Measurements from ENCODE around the gene ZNF627.

Gene ZNF627

DNA sequence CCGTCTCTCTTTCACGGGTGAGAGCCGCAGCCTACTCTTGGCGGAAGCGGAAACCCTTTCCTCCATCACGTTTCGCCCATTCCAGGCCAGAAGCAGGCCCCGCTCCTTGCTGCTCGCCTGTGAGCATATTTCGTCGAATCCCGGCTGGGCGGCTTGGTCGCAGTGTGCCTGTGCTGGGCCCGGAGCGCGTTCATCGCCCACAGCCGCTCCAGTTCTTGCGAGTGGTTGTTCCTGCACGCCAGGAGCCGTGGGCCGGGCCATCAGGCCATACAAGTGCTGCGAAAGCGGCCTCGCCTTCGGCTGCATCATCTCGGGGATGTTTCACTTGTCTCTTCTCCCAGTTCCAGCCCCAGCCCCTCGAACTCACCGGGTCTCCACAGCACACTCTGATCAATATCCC, 65.0 kb downstream of the ZNF627 start:
- Histone ChIP-seq H3K9me3 (ENCODE audit: low read length) (no peaks in the 10 kb centered on the region), H3K27ac (ENCODE audit: low read depth, low read length) (no peak overlapping the region), H3K4me3 (ENCODE audit: low read depth in 1 of 2, low read length in 2 of 2) (no peak overlapping the region), H3K27me3 (ENCODE audit: control insufficient read depth in 1 of 2, insufficient read depth in 2 of 2, low read length in 2 of 2) (no peaks in the 10 kb centered on the region), H3K9ac (ENCODE audit: low read length) (no peak overlapping the region), H3K36me3 (ENCODE audit: insufficient read depth, low read length) (no peaks in the 10 kb centered on the region), H3K4me1 (ENCODE audit: insufficient read depth, low read length) (no peaks in the 10 kb centered on the region)

- Histone ChIP-seq H3K36me3 (ENCODE audit: insufficient read depth, low read length) (no peaks in the 10 kb centered on the region), H3K4me1 (ENCODE audit: insufficient read depth, low read length) (no peaks in the 10 kb centered on the region)
These were observed 65.9 kb downstream of the ZNF627 start for GRCh38 chr19:11663181-11663591.

More at GRCh38 chr19:11663181-11663591, 65.9 kb downstream of the ZNF627 start:
- H3K27me3 ChIP-seq (ENCODE audit: control insufficient read depth in 1 of 2, insufficient read depth in 2 of 2, low read length in 2 of 2) = no peaks in the 10 kb centered on the region
- H3K9me3 ChIP-seq (ENCODE audit: low read length) = no peaks in the 10 kb centered on the region
- H3K27ac ChIP-seq (ENCODE audit: low read depth, low read length) = no peak overlapping the region
- H3K4me3 ChIP-seq (ENCODE audit: low read depth in 1 of 2, low read length in 2 of 2) = no peak overlapping the region
- H3K9ac ChIP-seq (ENCODE audit: low read length) = no peak overlapping the region
